ENCODE data around the gene PURB.
"Not testable (repeated sequence)": the region's sequence is repeated elsewhere in the genome, so short reads cannot be mapped to it uniquely, and the experiment has no call there.

PURB gene

DNA sequence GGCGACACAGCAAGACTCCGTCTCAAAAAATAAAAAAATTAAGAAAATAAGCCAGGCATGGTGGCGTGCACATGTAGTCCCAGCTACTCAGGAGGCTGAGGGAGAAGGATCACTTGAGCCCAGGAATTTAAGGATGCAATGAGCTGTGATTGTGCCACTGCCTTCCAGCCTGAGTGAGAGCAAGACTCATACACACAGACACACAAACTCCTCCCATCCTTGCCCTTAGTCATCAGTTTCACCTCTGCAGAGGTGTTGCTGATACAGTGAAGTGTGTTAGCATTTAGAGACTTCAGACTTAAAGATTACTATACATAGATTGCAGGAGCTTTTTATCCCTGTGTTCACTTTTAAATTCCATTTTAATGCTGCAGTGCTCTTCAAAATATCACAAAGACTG is 31.9 kb downstream of the PURB start:
- no peak for DNase-seq (ENCODE audit: low read depth)

DNA sequence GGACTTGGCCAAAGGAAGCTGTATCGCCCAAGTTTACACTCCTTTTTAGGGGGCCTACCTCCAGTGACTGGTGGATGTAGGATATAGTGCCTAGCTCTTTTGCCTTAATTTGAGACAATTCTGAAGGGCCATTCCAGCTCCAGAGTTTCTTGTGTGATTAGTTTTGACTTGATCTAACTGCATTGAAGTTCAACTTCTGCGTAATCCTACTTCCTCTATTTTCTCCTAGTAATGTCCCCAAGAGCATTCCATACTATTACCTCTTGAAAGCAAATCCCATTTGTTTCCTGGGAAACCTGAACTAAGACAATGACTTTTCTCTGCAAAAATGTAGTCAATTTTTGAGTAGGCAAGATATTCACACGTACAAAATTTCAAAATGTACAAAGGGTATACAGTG is 32.7 kb downstream of the PURB start:
- no peak for DNase-seq (ENCODE audit: low read depth)

DNA sequence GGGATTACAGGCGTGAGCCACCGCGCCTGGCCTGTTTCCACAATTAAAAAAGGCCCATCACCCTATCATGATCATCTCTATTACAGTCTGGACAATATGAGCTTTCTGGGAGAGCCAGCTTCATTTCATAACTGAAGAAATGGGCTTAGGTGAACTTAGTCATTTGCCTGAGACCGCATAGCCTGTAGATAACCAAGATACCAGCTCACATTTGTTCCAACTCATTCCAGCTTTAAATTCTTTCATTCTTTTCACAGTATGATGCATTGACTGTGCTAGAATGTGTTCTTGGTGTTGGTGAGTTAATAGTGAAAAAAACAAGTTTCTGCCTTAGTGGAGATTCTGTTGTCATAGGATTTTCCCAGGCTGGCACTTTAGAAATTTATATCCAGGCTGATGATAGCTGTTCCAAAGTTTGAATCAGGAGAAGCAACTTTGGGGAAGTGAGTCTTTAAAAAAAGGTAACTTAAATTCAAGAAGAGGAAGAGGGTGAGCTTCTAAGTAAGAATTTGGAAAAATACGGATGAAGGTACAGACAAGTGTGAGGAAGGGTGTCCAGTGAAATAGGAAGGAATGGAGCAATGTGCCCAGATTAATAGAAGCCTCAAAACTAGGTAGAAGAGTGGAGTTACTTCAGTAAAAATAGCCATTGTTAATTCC is 35.3 kb downstream of the PURB start:
- no peak for DNase-seq (ENCODE audit: low read depth)

DNA sequence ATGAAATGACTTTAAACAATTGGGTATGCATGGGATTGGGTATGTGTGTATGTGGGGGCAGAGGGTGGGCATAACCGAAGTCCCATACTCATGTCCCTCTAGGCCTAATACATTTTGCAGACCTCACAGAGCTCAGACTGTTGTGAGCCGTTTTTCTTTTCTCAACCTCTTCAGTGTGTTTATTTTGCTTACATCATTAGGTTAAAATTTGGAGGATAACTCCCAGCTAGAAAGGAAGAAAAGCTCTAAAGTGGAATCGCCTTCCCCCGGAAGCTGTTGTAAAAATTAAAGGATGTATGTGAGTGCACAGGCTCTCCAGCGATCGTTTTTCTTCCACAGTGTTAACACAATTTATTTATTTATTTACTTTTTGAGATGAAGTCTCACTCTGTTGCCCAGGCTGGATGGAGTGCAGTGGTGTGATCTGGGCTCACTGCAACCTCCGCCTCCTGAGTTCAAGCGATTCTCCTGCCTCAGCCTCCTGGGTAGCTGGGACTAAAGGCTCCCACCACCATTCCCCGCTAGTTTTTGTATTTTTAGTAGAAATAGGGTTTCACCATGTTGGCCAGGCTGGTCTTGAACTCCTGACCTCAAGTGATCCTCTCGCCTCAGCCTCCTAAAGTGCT is 36.0 kb downstream of the PURB start:
- DNase-seq (ENCODE audit: low read depth), result no peak

DNA sequence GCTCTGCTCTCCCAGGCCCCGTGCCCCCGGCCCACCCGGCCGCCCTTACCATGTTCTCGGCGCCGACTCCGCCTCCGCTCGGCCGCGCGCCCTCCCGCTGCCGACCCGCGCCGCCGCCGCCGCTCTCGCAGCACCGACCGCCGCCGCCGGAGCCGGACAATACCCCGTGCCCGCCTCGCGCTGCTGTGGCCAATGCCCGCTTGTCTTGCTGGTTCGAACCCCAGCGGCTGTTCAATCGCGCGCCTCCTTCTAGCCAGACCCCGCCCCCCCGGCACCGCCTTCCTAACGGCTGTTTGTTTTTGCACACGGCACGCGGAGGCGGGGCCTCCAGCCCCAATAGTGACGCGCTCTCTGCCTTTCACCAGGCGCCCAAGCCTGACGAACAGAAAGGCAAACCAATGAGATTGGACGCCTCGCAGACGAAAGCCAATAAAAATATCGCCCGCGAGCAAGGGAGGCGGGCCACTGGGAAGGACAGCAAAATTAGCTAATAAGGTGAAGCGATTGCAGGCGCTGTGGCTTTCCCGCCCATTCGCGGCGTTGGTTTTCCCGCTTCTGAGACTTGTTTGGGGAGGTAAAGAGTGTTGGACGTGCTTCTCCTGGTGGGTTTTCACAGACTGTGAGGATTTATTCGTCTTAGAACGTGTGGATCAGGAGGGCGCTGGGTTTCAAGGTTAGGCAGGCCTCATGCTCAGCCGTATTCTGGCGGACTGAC is 37.3 kb downstream of the PURB start, which contains the start of gene H2AZ2:
Gene H2AZ2, minus strand, starts transcription at position 168 of the 715 bp plus-strand sequence. Its CDS starts 116 bp downstream, at position 52.
- DNase-seq (ENCODE audit: low read depth), result peak; percentile 100

DNA sequence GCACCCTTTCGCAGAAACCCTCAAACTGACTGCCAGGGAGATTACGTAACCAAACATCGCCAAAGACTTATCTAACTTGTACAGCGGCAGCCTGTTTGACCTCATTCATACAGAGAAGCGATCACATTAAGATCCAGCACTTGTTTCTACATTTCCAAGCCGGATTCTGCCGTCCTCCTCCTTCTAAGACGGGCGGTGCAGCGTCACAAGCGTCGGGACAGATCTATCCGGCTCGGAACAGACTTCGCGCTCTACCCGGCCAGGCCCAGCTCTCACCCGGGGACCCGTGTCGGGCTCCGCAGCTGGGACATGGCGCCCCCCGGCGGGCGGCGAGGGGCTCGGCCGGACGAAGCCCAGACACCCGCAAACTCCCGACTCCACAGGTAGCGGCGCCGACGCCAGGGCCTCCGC is 37.8 kb downstream of the PURB start:
- DNase-seq (ENCODE audit: low read depth), result peak; percentile 79

DNA sequence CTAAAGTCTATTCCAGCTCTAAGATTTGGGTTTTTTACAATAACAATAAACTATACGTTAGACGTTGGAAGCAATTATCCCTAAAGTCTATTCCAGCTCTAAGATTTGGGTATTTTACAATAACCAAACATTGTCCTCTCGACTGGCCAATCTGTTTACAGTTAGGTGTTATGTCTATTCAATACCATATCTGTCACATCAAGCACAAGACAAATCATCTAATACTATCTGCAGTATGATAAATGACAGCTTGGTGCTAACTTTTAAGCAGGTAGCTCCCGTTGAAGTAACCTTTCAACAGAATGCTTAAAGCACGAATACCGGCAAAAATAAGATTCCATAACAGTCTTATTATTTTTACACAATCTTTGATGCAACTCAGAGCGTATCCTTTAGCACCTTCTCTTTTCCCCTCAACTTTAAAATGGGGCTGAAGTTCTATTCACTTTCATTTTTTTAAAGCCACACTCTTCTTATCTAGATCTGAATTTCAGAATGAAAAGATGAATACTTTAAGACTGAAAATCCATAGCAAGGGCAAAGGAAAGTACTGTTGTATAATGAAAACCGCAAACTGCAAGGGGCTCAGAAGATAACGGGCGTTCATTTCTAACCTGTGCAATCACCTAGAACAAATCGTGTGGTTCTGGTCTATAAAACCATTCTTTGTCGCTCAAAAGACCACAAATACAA is 38.4 kb downstream of the PURB start:
- DNase-seq (ENCODE audit: low read depth), result no peak

DNA sequence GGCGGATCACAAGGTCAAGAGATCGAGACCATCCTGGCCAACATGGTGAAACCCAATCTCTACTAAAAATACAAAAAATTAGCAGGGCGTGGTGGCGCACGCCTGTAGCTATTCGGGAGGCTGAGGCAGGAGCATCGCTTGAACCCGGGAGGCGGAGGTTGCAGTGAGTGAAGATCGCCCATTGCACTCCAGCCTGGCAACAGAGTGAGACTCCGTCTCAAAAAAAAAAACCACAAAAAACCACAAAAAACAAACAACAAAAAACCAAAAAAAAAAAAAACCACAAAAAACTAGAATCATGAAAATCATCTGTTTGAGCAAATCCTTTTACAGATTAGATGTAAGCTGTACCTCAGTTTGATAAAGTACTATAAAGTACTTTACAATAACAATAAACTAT is 38.9 kb downstream of the PURB start:
- not testable (repeated sequence) for DNase-seq (ENCODE audit: low read depth)

DNA sequence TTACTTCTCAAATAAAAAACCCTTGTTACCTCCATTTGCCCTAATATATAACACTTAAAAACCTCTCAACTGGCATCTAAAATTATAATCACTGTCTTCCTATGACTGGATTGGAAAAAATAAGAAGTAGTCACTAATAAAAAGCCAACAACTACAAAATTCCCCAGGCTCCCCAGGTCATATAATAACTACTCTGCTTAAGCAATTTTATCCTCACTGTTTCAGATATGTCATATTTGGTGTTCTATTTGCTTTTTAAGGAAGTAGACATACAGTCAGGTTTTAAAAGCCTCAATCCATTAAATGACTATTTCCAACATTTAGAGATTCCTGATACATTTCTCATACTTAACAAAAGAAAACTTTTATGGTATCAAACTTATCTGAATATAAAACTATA is 39.9 kb downstream of the PURB start:
- DNase-seq (ENCODE audit: low read depth), result no peak

DNA sequence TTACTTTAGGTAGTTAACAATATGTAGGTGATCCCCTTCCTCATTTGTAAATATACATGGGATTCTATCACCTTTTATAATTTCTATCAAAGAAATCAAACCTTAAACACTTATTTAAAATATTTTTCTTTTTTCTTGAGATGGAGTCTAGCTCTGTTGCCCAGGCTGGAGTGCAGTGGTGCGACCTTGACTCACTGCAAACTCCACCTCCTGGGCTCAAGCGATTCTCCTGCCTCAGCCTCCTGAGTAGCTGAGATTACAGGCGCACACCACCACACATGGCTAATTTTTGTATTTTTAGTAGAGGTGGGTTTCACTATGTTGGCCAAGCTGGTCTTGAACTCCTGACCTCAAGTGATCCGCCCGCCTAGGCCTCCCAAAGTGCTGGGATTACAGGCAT is 41.9 kb downstream of the PURB start:
- not testable (repeated sequence) for DNase-seq (ENCODE audit: low read depth)

DNA sequence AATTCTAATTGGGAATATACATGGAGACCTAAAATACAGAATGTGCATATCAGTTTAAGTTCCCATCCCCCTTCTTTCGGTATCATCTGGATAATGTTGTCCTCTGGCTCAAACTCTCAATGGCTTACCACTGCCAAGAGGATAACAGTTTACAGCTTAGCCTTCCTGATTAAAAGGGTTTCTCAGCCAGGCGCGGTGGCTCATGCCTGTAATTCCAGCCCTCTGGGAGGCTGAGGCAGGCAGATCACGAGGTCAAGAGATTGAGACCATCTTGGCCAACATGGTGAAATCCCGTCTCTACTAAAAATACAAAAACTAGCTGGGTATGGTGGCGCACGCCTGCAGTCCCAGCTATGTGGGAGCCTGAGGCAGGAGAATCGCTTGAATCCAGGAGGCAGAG is 42.7 kb downstream of the PURB start:
- DNase-seq (ENCODE audit: low read depth), result not testable (repeated sequence)

DNA sequence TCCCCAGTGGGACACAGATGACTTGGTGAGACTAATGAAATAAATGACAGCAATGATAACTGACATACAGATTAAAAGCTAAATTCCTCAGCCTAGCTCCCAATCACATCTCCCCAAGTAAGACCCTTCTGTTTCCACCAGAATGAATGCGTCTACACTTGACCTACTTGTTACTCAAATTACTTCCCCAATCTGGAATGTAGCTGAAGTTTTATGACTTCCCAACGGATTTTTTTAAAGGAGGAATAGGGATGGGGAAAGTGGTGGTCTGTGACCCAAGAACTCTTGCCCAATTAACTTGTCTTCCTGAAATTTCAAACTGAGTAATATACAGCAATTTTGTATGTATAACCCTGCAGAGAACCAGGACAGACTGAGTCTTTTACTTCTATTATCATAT is 46.6 kb downstream of the PURB start:
- no peak for DNase-seq (ENCODE audit: low read depth)

DNA sequence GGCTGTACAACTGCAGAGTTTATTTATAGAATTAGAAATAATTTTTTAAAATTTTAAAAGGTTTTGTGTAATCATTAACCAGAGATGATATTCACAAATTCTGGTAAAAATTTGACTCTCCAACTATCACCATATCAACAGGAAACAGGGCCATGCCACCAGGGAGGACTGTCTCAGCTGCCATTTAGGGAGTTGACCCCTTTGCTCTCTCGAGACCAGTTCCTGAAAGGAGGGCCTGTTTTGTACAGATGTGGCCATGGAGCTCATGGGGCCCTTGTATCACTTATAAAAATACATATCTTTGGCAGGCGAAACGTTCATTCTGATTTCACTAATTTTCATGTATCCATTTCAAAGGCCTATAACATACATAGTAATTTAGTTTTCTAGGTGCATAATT is 57.8 kb downstream of the PURB start:
- DNase-seq (ENCODE audit: low read depth), result no peak

Data from fibroblast of gingiva (primary cell).